Kidney (tissue), 14 donors: ENCODE results near the gene AMDHD1. TPM values are rescaled to one million over a fixed set of nuclear protein-coding genes. Genes with fewer than 3 reads are reported as not detected.

Experiments used
- DNase-seq, 5 donors: peaks; one replicate each; pipeline ENCODE4 v3.0.0-alpha.2; 2013 to 2020
- FAIRE-seq: peaks from 2 replicates; lab custom pipeline; 2012; peaks lifted over from hg19 to GRCh38; lab: Jason Lieb, UNC
- H3K27ac ChIP-seq, 2 donors: one replicate each; pipeline ENCODE4 v1.7.0; 2013; ENCODE audit warnings: low read depth in 2 of 2, low read length in 2 of 2, inconsistent platforms in 1 of 2
- H3K27me3 ChIP-seq: one replicate; pipeline ENCODE4 v1.7.1; 2013; ENCODE audit warnings: low read length, inconsistent platforms; ENCODE audit not compliant: control insufficient read depth, insufficient read depth
- H3K36me3 ChIP-seq, 3 donors: one replicate each; pipeline versions ENCODE4 v1.7.0 to v1.7.1; 2013; ENCODE audit warnings: low read length in 3 of 3, control low read depth in 1 of 3, inconsistent platforms in 1 of 3; ENCODE audit not compliant: insufficient read depth in 3 of 3, control insufficient read depth in 2 of 3
- H3K4me1 ChIP-seq, 3 donors: one replicate each; pipeline versions ENCODE4 v1.7.0 to v1.7.1; 2013; ENCODE audit warnings: low read length in 3 of 3, inconsistent platforms in 1 of 3, low read depth in 1 of 3; ENCODE audit not compliant: control insufficient read depth in 2 of 3, insufficient read depth in 2 of 3
- H3K4me3 ChIP-seq, 3 donors: one replicate each; pipeline versions ENCODE4 v1.7.0 to v1.8.1; 2013; ENCODE audit warnings: low read length in 3 of 3, control low read depth in 1 of 3, inconsistent platforms in 1 of 3
- H3K9ac ChIP-seq, 3 donors: one replicate each; pipeline versions ENCODE4 v1.7.0 to v1.7.1; 2013; ENCODE audit warnings: low read length in 3 of 3, control low read depth in 1 of 3, inconsistent platforms in 1 of 3
- H3K9me3 ChIP-seq, 3 donors: one replicate each; pipeline versions ENCODE4 v1.7.0 to v1.7.1; 2013; ENCODE audit warnings: low read length in 3 of 3, control low read depth in 1 of 3, inconsistent platforms in 1 of 3; ENCODE audit not compliant: control insufficient read depth in 2 of 3, insufficient read depth in 1 of 3
- intact Hi-C: fragments of 100-400 bp; cut with DNase I; formaldehyde crosslinking; loops from one replicate; pipeline ENCODE4 v1.11.1; 2022
- polyA plus RNA-seq: library from polyadenylated mRNA; stranded (reverse); fragments of 350-450 nt; fragmentation: Illumina TruSeq; extraction: RNeasy Lipid Tissue Mini Kit (QIAGEN cat#74804); gene quantifications from one replicate; pipeline ENCODE4 v1.2.3, GENCODE V29; 2014; ENCODE audit warnings: low read depth, low replicate concordance; ENCODE audit not compliant: insufficient read depth
- total RNA-seq: library from RNA; stranded (reverse); fragmentation: NEBNext Ultra II Directional; extraction: Animal tissue kit (Norgen Biotek cat#: 25700); gene quantifications from one replicate; pipeline ENCODE4 v1.2.1, GENCODE V29; 2021
- TF ChIP-seq, protein P1 (sequence below): IDR thresholded peaks from 3 replicates; pipeline ENCODE4 v1.5.1; 2012; ENCODE audit warnings: mild to moderate bottlenecking, moderate library complexity, borderline replicate concordance; ENCODE audit not compliant: insufficient read depth; ENCODE audit errors: extremely low read depth
- donor health status: control.
- donor health status: control.
- donor health status: control.
- donor health status: control.
- donor health status: control.
- donor health status: DM: yes; HTN: yes; CAD: no.
- donor health status: Normal renal cell carcinoma (clear cell type).

The AMDHD1 gene
- total and polyA plus RNA-seq, 2 donors from 2014 or later, result 1.2 to 5.9 TPM

DNA sequence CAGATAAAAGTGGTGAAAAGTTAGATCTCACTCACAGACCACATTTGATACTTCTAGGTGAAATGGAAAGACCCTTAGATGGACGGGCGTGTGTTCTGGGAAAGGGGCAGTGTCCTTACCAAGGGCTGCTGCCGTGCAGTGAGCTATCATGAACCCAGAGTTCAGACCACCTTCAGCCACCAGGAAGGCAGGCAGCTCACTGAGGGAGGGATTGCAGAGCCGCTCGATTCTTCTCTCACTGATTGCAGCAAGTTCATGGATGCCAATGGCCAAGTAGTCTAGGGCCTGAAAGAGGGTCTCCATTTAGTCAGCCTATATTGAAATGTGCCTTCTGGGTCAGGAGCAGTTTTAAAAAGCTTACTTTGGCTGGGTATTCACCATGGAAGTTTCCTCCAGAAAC is 37.3 kb downstream of the AMDHD1 start:
- TF ChIP-seq, protein P1, sequence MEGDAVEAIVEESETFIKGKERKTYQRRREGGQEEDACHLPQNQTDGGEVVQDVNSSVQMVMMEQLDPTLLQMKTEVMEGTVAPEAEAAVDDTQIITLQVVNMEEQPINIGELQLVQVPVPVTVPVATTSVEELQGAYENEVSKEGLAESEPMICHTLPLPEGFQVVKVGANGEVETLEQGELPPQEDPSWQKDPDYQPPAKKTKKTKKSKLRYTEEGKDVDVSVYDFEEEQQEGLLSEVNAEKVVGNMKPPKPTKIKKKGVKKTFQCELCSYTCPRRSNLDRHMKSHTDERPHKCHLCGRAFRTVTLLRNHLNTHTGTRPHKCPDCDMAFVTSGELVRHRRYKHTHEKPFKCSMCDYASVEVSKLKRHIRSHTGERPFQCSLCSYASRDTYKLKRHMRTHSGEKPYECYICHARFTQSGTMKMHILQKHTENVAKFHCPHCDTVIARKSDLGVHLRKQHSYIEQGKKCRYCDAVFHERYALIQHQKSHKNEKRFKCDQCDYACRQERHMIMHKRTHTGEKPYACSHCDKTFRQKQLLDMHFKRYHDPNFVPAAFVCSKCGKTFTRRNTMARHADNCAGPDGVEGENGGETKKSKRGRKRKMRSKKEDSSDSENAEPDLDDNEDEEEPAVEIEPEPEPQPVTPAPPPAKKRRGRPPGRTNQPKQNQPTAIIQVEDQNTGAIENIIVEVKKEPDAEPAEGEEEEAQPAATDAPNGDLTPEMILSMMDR, result no peak
- no peaks in the 10 kb centered on the region for H3K9me3 ChIP-seq
- H3K36me3 ChIP-seq, result no peaks in the 10 kb centered on the region
- H3K4me1 ChIP-seq, result no peaks in the 10 kb centered on the region
- no peak overlapping the region for H3K4me3 ChIP-seq
- DNase-seq, result no peak
- intact Hi-C loops, result no loop called here
- no peak overlapping the region for H3K27ac ChIP-seq
- no peak for FAIRE-seq
- no peaks in the 10 kb centered on the region for H3K27me3 ChIP-seq
- no peak overlapping the region for H3K9ac ChIP-seq

DNA sequence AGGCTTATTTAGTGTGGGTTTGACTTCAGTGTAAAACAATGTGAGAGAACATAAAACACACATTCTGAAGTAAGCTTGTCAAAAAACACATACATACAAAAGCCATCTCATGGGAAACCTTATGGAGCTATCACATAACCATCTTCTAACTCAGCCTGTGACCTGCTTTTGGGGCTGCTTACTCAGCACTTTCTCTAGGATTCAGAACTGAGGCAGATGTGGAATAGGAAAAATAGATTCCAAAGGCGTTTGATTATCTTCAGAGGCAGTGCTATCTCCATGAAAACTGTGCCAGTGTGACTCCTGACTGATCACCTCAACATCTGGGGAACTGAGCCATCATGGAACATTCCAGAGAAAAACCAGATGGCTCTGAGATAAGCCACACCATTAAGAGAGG is 39.5 kb downstream of the AMDHD1 start:
- DNase-seq, result no peak

DNA sequence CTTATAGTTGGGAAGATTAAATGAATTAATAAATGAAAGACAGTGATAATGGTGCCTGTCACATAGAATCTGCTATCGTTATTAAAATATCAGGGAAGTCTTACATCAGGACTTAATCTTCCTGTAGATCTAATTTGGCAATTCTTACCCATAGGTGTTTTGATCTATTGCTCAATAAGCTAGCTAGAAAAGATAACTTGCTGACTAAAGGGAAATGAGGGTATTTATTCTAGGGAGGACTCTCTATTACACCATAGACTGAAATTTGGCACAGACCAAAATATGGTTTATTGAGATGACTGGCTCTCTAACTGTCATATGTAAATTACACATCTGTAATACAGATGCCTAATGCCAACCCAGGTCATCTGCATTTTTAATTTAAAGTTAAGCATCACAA is 41.6 kb downstream of the AMDHD1 start:
- FAIRE-seq (no peak), DNase-seq (no peak)
- Histone ChIP-seq H3K27ac (no peak overlapping the region), H3K27me3 (no peaks in the 10 kb centered on the region), H3K9ac (no peak overlapping the region), H3K36me3 (no peaks in the 10 kb centered on the region), H3K9me3 (no peaks in the 10 kb centered on the region), H3K4me1 (peaks cover 0 to 2% (median 0%) of the 10 kb centered on the region in 3 donors), H3K4me3 (no peak overlapping the region)
- intact Hi-C loops, result no loop called here
- TF ChIP-seq, protein P1, result no peak

More for the DNA sequence above, 39.5 kb downstream of the AMDHD1 start:
- no peaks in the 10 kb centered on the region for H3K27me3 ChIP-seq
- FAIRE-seq, result no peak
- TF ChIP-seq, protein P1, result no peak
- no peak overlapping the region for H3K27ac ChIP-seq
- H3K36me3 ChIP-seq, result no peaks in the 10 kb centered on the region
- no peak overlapping the region for H3K9ac ChIP-seq
- intact Hi-C loops, result no loop called here
- H3K9me3 ChIP-seq, result no peaks in the 10 kb centered on the region
- H3K4me1 ChIP-seq, result no peaks in the 10 kb centered on the region
- no peak overlapping the region for H3K4me3 ChIP-seq
